ENCODE data around the gene STX8.

Gene STX8

GRCh38 chr17:9531034-9531433 is 44.6 kb downstream of the STX8 start:
- TF ChIP-seq REST (IDR thresholded peaks at IDR 0.05; ENCODE audit: insufficient read depth in 1 of 2, low read depth in 2 of 2, low read length in 2 of 2) (no peak), TAF1 (IDR thresholded peaks at IDR 0.05; ENCODE audit: borderline replicate concordance, insufficient read depth, low read length) (no peak), POLR2AphosphoS5 (IDR thresholded peaks at IDR 0.05; ENCODE audit: low read depth, low read length) (no peak)

- no peak for TF ChIP-seq POLR2AphosphoS5 (IDR thresholded peaks at IDR 0.05; ENCODE audit: low read depth, low read length)
- no peak for TF ChIP-seq REST (IDR thresholded peaks at IDR 0.05; ENCODE audit: insufficient read depth in 1 of 2, low read depth in 2 of 2, low read length in 2 of 2)
Measured at GRCh38 chr17:9529033-9529700, 46.5 kb downstream of the STX8 start.

- TF ChIP-seq POLR2AphosphoS5 (IDR thresholded peaks at IDR 0.05; ENCODE audit: low read depth, low read length) = no peak
Measured at GRCh38 chr17:9527788-9528187, 47.8 kb downstream of the STX8 start.

GRCh38 chr17:9522074-9522473 is 53.5 kb downstream of the STX8 start:
- TF ChIP-seq FOXP2 (optimal IDR thresholded peaks at IDR 0.05; ENCODE audit: borderline replicate concordance, extremely low read depth, extremely low read length, insufficient read depth) = no peak
- no peak for TF ChIP-seq TAF1 (IDR thresholded peaks at IDR 0.05; ENCODE audit: borderline replicate concordance, insufficient read depth, low read length)
- TF ChIP-seq POLR2AphosphoS5 (IDR thresholded peaks at IDR 0.05; ENCODE audit: low read depth, low read length) = no peak
- TF ChIP-seq REST (IDR thresholded peaks at IDR 0.05; ENCODE audit: insufficient read depth in 1 of 2, low read depth in 2 of 2, low read length in 2 of 2) = no peak
- TF ChIP-seq SIN3A (IDR thresholded peaks at IDR 0.05; ENCODE audit: borderline replicate concordance, insufficient read depth, low read length) = no peak

- TF ChIP-seq REST (IDR thresholded peaks at IDR 0.05; ENCODE audit: insufficient read depth in 1 of 2, low read depth in 2 of 2, low read length in 2 of 2) (no peak), SIN3A (IDR thresholded peaks at IDR 0.05; ENCODE audit: borderline replicate concordance, insufficient read depth, low read length) (no peak), FOXP2 (optimal IDR thresholded peaks at IDR 0.05; ENCODE audit: borderline replicate concordance, extremely low read depth, extremely low read length, insufficient read depth) (no peak), TAF1 (IDR thresholded peaks at IDR 0.05; ENCODE audit: borderline replicate concordance, insufficient read depth, low read length) (no peak), POLR2AphosphoS5 (IDR thresholded peaks at IDR 0.05; ENCODE audit: low read depth, low read length) (no peak)
Measured at GRCh38 chr17:9521062-9521461, 54.6 kb downstream of the STX8 start.
